HL-60/S4 treated with retinoic acid at 250 ng/mL for 4 days and 3 days (cell line): ENCODE data around the gene AIP.
"Not testable (repeated sequence)": the region's sequence is repeated elsewhere in the genome, so short reads cannot be mapped to it uniquely, and the experiment has no call there.

Experiments
- in situ Hi-C: fragments of 300-500 bp; cut with MboI; formaldehyde crosslinking; loops from 2 replicates; pipeline ENCODE4 v1.7.0; 2022; ENCODE audit warnings: low sequenced_read_pairs

Gene AIP

GRCh38 chr11:67468456-67468758 is 14.4 kb upstream of the AIP start:
- in situ Hi-C loops = no loop called here

- in situ Hi-C loops = no loop called here
These were observed 13.9 kb upstream of the AIP start, which contains the start of gene TMEM134 for GRCh38 chr11:67468759-67469507. Gene TMEM134, minus strand, starts transcription at chr11:67469251. Its CDS starts 59 bp downstream, at chr11:67469192.

- in situ Hi-C loops = no loop called here
These were observed 13.4 kb upstream of the AIP start for GRCh38 chr11:67469508-67469811.

- in situ Hi-C loops = no loop called here
These were observed 12.4 kb upstream of the AIP start for GRCh38 chr11:67470337-67471002.

GRCh38 chr11:67472882-67473281 is 9.9 kb upstream of the AIP start:
- in situ Hi-C loops = no loop called here

- in situ Hi-C loops = not testable (repeated sequence)
These were observed 6.1 kb upstream of the AIP start for GRCh38 chr11:67476692-67477091.

GRCh38 chr11:67477344-67478050 is 5.3 kb upstream of the AIP start:
- in situ Hi-C loops = not testable (repeated sequence)

GRCh38 chr11:67482275-67482826 is 475 bp upstream of the AIP start:
- in situ Hi-C loops = no loop called here

GRCh38 chr11:67483831-67484665 is 1.2 kb downstream of the AIP start:
- in situ Hi-C loops = no loop called here

GRCh38 chr11:67484847-67485311 is 2.1 kb downstream of the AIP start:
- in situ Hi-C loops = no loop called here

- in situ Hi-C loops = not testable (repeated sequence)
These were observed 3.1 kb downstream of the AIP start for GRCh38 chr11:67485873-67486361.

GRCh38 chr11:67486481-67487195 is 3.8 kb downstream of the AIP start:
- in situ Hi-C loops = no loop called here

GRCh38 chr11:67489203-67489884 is 6.5 kb downstream of the AIP start:
- in situ Hi-C loops = no loop called here

GRCh38 chr11:67489885-67490726 is 7.3 kb downstream of the AIP start:
- in situ Hi-C loops = no loop called here

- in situ Hi-C loops = no loop called here
These were observed 7.9 kb downstream of the AIP start for GRCh38 chr11:67490727-67491065.

- in situ Hi-C loops = no loop called here
These were observed 8.6 kb downstream of the AIP start for GRCh38 chr11:67491276-67492068.

- in situ Hi-C loops = no loop called here
These were observed 9.4 kb downstream of the AIP start for GRCh38 chr11:67492069-67492727.
